ENCODE measurements around the gene AP5Z1.

Gene AP5Z1

DNA sequence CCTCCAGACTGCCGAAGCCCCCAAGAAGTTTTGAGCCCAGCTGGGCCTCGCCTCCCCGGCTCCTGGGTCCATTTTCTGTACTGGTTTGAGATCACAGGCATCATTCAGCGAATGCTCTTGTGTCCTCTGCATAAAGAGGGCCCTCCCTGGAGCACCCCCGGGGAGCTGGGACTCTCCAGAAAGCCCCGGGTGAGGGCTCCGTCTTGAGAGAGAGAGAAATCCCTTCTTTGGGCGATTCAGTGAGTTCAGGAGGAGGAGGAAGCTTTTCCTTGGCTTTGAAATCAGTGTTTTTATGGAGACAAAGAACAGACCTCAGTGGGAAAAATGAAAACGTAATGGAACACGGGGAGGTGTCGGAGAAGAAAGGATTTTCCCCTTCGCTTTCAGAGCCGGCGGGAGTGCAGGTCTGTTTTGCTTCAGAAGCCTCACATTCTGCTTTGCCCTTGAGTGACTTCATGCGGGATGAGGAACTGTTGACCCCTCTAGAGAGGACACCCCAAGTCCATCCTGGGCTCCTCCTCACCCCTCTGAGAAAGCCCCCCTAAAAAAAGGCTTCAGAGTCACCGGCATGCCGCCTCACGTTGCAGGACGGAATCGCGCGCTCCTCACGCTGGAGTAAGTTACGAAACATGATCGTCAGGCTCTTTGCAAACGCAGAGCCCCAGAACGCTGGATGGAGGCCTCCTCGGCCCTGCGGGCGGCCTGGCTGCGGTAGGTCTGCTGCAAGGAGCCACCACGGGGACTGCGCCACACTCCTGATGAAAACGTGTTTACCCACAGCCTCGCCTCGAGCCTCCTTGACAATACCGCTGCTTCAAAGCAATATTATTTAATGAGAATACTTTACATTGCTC is 8.5 kb upstream of the AP5Z1 start:
- DNase-seq, result no peak

GRCh38 chr7:4768597-4769569 is 6.5 kb upstream of the AP5Z1 start:
- DNase-seq, result no peak

GRCh38 chr7:4769761-4770160 is 5.7 kb upstream of the AP5Z1 start:
- no peak for DNase-seq

- DNase-seq, result no peak
Measured at GRCh38 chr7:4770886-4771285, 4.5 kb upstream of the AP5Z1 start.

GRCh38 chr7:4771737-4772136 is 3.7 kb upstream of the AP5Z1 start:
- DNase-seq, result no peak

- DNase-seq, result no peak
Measured at GRCh38 chr7:4772306-4772705, 3.1 kb upstream of the AP5Z1 start.

- no peak for DNase-seq
Measured at GRCh38 chr7:4774007-4774406, 1.4 kb upstream of the AP5Z1 start.

DNA sequence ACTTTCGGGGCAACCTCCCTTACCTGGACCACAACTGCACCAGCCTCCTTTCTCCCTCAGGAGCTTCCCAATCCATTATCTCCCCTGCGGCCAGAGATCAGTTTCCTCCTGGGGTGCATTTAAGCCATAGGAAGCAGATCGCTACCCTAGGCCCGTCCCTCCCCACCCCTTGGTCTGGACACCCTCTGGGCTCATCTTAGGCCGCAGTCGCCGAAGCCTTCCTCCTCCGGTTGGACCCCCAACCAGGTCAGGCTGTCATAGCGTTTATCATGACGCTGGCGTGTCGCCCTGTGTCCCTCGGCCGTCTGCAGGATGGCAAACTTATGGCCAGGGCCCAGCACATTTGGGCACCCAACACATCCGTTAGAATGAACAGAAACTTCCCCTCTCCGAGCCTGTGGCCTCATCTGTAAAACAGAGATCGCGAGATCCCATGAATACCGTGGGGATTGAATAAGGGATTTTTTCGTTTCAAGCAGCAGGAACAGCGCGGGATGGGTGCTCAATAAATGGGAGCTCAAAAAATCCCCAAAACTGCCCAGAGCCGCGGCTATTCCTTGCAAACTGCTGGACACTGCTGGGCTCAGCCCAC is 669 bp upstream of the AP5Z1 start:
- no peak for DNase-seq

DNA sequence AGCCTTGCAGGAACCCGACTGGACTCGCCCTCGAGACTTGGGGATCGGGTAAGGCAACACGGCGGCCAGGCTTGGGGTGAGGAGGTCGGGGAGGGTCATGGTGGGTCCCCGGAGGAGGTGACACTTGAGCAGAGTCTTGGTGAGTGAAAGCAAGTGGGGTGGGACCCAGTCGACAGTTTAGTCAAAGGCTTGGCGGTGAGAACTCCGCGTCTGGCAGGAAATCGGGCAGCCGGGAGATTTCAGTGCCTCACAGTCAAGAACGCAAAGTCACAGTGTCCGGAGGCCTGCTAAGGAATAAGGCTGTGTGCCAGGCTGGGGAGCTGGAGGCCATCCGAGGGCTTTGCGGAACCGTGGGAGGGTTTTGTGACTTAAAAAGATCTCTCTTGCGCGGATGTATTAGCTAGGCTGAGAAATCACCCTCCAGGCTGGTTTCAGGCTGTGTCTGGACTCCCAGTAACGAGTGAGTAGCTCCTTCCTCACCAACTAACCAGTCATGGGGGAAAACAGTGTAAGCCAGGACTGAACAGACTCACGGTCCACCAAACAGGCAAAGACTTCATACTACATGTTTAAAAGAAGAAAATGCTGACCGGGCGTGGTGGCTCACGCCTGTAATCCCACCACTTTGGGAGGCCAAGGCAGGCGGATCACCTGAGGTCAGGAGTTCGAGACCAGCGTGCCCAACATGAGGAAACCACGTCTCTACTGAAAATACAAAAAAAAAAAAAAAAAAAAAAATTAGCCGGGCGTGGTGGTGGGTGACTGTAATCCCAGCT is 613 bp downstream of the AP5Z1 start:
- DNase-seq, result peak; percentile 81

DNA sequence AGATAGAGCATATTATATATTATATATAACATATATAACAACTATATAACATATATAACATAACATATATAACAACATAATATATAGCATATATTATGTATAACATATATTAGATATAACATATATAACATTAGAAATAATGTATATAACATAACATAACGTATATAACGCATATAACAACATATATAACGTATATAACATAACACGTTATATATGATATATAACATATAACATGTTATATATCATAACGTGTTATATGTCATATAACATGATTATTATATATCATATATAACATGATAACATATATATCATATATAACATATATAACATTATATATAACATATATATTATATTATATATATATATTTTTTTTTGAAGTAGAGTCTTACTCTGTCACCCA is 3.7 kb downstream of the AP5Z1 start:
- no peak for DNase-seq

DNA sequence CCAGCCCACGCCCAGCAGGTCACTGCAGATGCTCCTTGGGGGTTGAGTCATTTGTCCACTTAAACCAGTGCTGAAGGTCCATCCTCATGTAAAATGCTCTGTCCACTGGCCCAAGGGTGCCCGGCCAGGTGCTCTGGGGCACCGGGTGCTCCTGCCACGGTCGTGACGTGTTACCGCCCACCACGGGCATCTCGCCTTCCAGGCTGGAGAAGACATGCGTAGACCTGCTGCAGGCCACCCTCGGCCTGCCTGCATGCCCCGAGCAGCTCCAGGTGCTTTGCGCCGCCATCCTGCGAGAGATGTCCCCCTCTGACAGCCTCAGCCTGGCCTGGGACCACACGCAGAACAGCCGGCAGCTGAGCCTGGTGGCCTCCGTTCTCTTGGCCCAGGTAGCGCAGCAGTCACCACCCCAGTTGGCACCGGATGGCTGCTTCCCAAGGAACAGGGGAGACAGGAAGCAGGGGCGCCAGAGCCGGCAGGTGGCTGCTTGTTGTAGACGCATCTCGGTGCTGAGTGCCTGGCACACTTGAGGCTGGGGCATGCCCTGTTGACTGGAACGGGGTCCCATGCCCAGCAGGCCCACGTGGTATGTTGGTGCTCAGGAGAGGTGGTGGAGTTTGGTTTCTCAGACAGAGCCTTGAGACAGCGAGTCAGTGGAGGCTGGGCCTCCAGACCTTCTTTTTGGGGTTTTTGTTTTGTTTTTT is 6.1 kb downstream of the AP5Z1 start:
- DNase-seq, result no peak

- no peak for DNase-seq
Measured at GRCh38 chr7:4782333-4783291, 7.2 kb downstream of the AP5Z1 start.

DNA sequence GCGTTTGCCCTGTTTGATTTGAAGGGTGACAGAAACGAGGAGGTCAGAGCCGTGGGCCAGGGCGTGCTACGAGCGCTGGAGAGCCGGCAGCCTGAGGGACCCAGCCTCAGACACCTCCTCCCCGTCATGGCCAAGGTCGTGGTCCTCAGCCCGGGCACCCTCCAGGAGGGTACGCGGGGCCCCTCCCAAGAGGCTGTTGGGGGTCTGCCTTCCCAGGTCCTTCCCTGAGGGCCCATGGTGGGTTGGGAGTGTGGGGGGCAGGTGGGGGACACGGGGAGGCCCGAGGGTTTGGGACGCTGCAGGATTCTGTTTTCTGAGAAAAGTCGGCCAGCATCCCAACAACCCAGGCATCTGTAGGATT is 7.8 kb downstream of the AP5Z1 start:
- no peak for DNase-seq

DNA sequence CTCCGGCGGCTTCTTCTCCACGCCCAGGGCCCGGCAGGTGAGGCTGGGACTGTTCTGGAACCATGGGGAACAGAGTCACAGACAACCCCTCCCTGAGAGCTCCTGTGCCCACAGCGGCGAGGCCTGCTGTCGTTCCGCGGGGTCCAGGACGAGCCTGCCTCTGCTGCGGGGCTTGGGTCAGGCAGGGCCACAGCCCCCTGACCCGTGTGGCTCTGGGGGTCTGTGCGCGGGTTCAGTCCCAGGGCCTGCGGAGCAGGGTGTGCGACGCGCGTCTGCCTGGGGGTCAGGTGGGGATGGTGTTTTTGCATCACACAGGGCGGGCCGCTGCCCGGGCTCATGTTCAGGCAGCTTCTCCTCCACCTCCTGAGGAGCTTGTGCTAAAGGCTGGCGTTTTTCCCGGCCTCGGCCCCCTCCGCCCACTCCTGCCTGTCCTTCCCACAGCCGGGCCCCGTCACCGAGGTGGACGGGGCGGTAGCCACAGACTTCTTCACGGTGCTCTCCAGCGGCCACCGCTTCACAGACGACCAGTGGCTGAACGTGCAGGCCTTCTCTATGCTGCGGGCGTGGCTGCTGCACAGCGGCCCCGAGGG is 8.4 kb downstream of the AP5Z1 start:
- DNase-seq, result no peak

DNA sequence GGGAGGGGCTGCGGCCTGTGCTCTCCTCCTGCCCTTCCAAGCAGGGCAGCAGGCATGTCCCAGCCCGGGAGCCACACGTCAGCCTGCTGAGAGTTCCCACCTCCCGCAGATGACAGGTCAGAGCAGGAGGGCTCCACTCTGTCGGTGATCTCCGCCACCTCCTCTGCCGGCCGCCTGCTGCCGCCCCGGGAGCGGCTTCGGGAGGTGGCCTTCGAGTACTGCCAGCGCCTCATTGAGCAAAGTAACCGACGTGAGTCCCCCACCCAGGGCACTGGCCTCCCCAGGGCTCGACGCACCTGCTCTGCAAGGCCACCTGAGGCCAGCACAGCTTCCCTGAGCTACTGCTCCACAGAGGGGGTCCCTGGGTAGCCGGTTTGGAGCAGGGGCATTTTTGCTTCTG is 9.4 kb downstream of the AP5Z1 start:
- no peak for DNase-seq

- no peak for DNase-seq
Measured at GRCh38 chr7:4785371-4785770, 9.9 kb downstream of the AP5Z1 start.

DNA sequence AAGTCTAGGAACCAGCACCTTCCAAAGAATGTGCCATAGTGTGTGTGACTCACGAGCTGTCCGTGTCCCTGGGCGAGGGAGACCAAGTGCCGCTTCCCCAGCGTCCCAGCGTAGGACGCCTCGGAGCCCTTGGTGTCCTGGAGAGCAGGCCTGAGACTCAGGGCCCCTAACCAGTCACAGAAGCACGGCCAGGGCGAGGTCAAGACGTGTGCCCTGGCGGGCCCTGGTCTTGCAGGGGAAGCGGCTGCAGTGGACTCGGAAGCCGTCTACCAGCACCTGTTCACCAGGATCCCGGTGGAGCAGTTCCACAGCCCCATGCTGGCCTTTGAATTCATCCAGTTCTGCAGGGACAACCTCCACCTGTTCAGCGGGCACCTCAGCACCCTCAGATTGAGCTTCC is 10.6 kb downstream of the AP5Z1 start:
- DNase-seq, result no peak

DNA sequence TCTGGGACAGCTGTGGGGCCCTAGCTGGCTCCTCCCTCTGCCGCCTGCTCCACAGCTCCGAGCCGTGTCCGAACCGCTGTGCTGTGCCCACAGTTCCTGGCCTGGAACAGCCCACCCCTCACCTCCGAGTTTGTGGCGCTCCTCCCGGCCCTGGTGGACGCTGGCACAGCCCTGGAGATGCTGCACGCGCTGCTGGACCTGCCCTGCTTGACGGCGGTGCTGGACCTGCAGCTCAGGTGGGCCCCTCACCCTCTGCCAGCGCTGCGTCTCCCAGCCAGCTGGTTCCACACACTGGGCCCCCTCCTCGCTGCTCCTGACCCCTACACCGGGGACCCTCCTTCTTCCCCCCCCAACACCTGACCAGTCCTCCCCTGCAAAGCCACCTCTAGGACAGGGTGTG is 12.1 kb downstream of the AP5Z1 start:
- no peak for DNase-seq

GRCh38 chr7:4787947-4788626 is 12.7 kb downstream of the AP5Z1 start:
- no peak for DNase-seq

DNA sequence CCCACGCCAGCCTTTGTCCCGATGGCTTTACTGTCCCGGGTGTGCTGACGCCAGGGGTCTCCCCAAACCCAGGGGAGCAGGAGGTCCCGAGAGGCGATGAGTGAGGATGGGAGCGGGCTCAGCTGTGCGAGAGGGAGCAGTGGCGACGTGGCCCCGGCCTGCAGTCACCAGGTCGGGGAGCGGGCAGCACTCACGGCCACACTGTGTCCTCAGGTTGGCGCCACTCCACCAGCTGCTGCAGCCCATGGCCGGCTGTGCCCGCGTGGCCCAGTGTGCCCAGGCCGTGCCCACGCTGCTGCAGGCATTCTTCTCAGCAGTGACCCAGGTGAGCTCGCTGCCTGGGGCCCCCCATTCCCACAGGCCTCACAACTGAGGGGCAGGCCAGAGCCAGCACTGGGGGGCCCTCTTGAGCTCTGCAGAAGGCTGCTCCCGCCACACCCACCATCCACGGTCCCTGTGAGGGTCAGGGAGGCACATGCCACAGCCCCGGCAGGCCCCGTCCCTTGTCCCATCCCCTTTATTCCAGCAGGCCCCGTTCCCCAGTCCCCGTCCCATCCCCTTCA is 13.3 kb downstream of the AP5Z1 start:
- no peak for DNase-seq
